Measurements from ENCODE around the gene FREM3. TPM values are rescaled to one million over a fixed set of nuclear protein-coding genes. Genes with fewer than 3 reads are reported as not detected.

FREM3 gene
- total and polyA plus RNA-seq, 2 donors from 2014 or later: 0.06 TPM; not detected in 1

DNA sequence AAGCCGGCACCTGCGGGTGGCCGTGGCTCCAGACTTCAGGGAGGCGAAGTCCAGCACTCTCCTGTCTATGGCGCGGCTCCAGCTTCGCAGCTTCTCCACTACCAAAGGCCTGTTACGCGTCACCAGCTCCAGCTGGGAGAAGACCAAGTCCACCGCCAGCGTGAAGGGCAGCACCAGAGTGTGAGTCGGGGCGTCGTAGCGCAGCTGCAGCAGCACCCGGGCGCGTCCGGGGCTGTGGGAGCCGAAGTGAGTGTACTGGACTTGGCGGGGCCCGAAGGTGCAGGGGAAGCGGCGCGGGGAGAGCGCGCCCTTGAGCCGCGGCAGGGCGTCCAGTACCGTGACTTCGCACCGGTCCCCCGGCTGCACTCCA lies 444 bp downstream of the FREM3 start:
- no peaks in the 10 kb centered on the region for H3K36me3 ChIP-seq (ENCODE audit: control insufficient read depth in 2 of 3, insufficient read depth in 3 of 3, low read length in 3 of 3)
- H3K4me1 ChIP-seq (ENCODE audit: control insufficient read depth in 2 of 3, insufficient read depth in 2 of 3, low read depth in 1 of 3, low read length in 3 of 3): peaks cover 0 to 6% (median 0%) of the 10 kb centered on the region in 3 donors
- H3K27me3 ChIP-seq (ENCODE audit: control insufficient read depth, insufficient read depth, low read length): peaks cover 3% of the 10 kb centered on the region
- no peak overlapping the region for H3K27ac ChIP-seq (ENCODE audit: low read depth in 2 of 2, low read length in 2 of 2)
- DNase-seq: peak in 4 of 5 donors; percentile 58 to 81 (median 68)
- peak overlapping the region in 2 of 3 donors; percentile 7 to 44 for H3K4me3 ChIP-seq (ENCODE audit: low read length in 3 of 3)
- H3K9me3 ChIP-seq (ENCODE audit: control insufficient read depth in 2 of 3, insufficient read depth in 1 of 3, low read length in 3 of 3): no peaks in the 10 kb centered on the region
- H3K9ac ChIP-seq (ENCODE audit: low read length in 3 of 3): no peak overlapping the region
- no peak for FAIRE-seq
- intact Hi-C loops (cut with DNase I): no loop called here
- TF ChIP-seq, protein P1, sequence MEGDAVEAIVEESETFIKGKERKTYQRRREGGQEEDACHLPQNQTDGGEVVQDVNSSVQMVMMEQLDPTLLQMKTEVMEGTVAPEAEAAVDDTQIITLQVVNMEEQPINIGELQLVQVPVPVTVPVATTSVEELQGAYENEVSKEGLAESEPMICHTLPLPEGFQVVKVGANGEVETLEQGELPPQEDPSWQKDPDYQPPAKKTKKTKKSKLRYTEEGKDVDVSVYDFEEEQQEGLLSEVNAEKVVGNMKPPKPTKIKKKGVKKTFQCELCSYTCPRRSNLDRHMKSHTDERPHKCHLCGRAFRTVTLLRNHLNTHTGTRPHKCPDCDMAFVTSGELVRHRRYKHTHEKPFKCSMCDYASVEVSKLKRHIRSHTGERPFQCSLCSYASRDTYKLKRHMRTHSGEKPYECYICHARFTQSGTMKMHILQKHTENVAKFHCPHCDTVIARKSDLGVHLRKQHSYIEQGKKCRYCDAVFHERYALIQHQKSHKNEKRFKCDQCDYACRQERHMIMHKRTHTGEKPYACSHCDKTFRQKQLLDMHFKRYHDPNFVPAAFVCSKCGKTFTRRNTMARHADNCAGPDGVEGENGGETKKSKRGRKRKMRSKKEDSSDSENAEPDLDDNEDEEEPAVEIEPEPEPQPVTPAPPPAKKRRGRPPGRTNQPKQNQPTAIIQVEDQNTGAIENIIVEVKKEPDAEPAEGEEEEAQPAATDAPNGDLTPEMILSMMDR (IDR thresholded peaks at IDR 0.05; ENCODE audit: borderline replicate concordance, extremely low read depth, insufficient read depth): no peak

DNA sequence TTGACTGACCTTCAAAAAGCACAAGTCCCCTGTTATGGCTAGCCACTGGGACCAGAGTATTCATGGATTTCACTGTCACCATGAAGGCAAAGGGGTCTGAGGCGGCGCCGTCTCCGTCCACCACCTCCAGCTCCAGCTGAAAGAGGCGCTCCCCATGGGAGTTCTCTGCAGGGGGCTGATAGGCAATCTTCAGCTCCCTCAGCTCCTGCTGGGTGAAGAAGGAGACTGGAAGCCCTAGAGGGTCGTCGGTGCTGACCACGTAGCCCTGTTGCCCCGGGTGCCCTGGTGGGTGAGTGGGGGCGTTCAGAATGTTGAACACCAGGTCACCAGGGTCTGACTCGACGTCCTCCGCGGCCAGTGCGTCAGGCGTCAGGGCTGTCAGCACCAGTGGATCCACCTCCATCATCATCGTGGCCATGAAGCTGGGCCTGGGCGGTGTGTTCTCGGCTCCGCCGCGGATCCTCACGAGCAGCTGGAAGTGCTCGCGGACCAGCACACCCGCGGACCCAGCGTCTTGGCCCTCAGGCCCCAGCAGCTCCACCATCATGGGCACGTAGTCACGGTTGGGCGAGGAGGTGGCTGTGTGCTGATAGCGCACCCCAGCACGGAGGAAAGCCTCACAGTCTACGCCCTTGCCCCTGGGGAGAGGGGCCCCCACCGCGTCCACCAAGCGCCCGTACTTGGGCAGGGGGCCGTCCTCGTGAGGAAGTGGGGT lies 987 bp downstream of the FREM3 start:
- Histone ChIP-seq H3K36me3 (ENCODE audit: control insufficient read depth in 2 of 3, insufficient read depth in 3 of 3, low read length in 3 of 3) (no peaks in the 10 kb centered on the region), H3K4me1 (ENCODE audit: control insufficient read depth in 2 of 3, insufficient read depth in 2 of 3, low read depth in 1 of 3, low read length in 3 of 3) (peaks cover 0 to 6% (median 0%) of the 10 kb centered on the region in 3 donors), H3K27ac (ENCODE audit: low read depth in 2 of 2, low read length in 2 of 2) (no peak overlapping the region), H3K9me3 (ENCODE audit: control insufficient read depth in 2 of 3, insufficient read depth in 1 of 3, low read length in 3 of 3) (no peaks in the 10 kb centered on the region), H3K27me3 (ENCODE audit: control insufficient read depth, insufficient read depth, low read length) (peaks cover 3% of the 10 kb centered on the region), H3K4me3 (ENCODE audit: low read length in 3 of 3) (peak overlapping the region in 1 of 3 donors; percentile 44), H3K9ac (ENCODE audit: low read length in 3 of 3) (no peak overlapping the region)
- FAIRE-seq (no peak), DNase-seq (peak in 3 of 5 donors; percentile 2 to 81 (median 35))
- TF ChIP-seq, protein P1 (IDR thresholded peaks at IDR 0.05; ENCODE audit: borderline replicate concordance, extremely low read depth, insufficient read depth): no peak
- intact Hi-C loops (cut with DNase I): no loop called here

DNA sequence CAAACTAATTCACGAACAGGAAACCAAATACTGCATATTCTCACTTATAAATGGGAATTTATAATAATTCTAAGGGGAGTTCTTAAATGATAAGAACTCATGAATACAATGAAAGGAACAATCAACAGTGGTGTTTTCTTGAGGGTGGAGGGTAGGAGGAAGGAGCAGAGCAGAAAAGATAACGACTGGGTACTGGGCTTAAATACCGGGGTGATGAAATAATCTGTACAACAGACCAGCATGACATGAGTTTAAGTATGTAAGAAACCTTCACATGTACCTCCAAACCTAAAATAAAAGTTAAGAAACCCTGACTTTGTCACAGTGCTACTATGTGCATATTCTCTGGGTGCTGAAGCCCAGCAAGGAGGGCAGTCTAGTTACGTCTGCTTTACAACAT lies 6.6 kb downstream of the FREM3 start:
- DNase-seq (no peak), FAIRE-seq (no peak)
- Histone ChIP-seq H3K27ac (ENCODE audit: low read depth in 2 of 2, low read length in 2 of 2) (no peak overlapping the region), H3K9ac (ENCODE audit: low read length in 3 of 3) (no peak overlapping the region), H3K4me3 (ENCODE audit: low read length in 3 of 3) (no peak overlapping the region), H3K27me3 (ENCODE audit: control insufficient read depth, insufficient read depth, low read length) (no peaks in the 10 kb centered on the region), H3K4me1 (ENCODE audit: control insufficient read depth in 2 of 3, insufficient read depth in 2 of 3, low read depth in 1 of 3, low read length in 3 of 3) (no peaks in the 10 kb centered on the region), H3K36me3 (ENCODE audit: control insufficient read depth in 2 of 3, insufficient read depth in 3 of 3, low read length in 3 of 3) (no peaks in the 10 kb centered on the region), H3K9me3 (ENCODE audit: control insufficient read depth in 2 of 3, insufficient read depth in 1 of 3, low read length in 3 of 3) (no peaks in the 10 kb centered on the region)
- intact Hi-C loops (cut with DNase I): no loop called here
- TF ChIP-seq, protein P1 (IDR thresholded peaks at IDR 0.05; ENCODE audit: borderline replicate concordance, extremely low read depth, insufficient read depth): no peak
